H1 (cell line): ENCODE measurements around the gene PRKCA.

Source experiments
- CEBPB ChIP-seq: IDR thresholded peaks from 2 replicates; pipeline ENCODE4 v1.6.1; 2012; ENCODE audit warnings: low read depth, low read length
- CHD1 ChIP-seq: IDR thresholded peaks from 2 replicates; pipeline ENCODE4 v1.6.1; 2012; ENCODE audit warnings: low read depth, low read length, improper control_type of control experiment
- CTCF ChIP-seq, 3 experiments: IDR thresholded peaks; 1 replicate in 2 of 3; 2 replicates in 1 of 3; pipeline versions ENCODE4 v1.5.1 to v1.6.1; 2011; ENCODE audit warnings: low read length in 3 of 3, mild to moderate bottlenecking in 3 of 3, inconsistent platforms in 2 of 3, low read depth in 1 of 3, moderate library complexity in 1 of 3; ENCODE audit not compliant: insufficient read depth in 1 of 3; ENCODE audit errors: control extremely low read depth in 1 of 3
- EGR1 ChIP-seq: IDR thresholded peaks from 2 replicates; pipeline ENCODE4 v1.6.1; 2011; ENCODE audit warnings: low read depth, low read length, borderline replicate concordance
- EZH2 ChIP-seq: fragments of 200-600 bp; sonication (generic); IDR thresholded peaks from 2 replicates; pipeline ENCODE4 v1.7.1; 2012; ENCODE audit warnings: low read depth, mild to moderate bottlenecking, moderate library complexity, low read length, inconsistent platforms; ENCODE audit not compliant: severe bottlenecking
- KDM1A ChIP-seq: fragments of 200-600, 300-600 bp; sonication (generic); IDR thresholded peaks from 2 replicates; pipeline ENCODE4 v1.7.1; 2016; ENCODE audit warnings: mild to moderate bottlenecking, low read length, borderline replicate concordance
- KDM5A ChIP-seq: fragments of 200-600 bp; IDR thresholded peaks from 2 replicates; pipeline ENCODE4 v1.7.1; 2012; ENCODE audit warnings: mild to moderate bottlenecking, low read length, inconsistent platforms, mixed read lengths
- MAX ChIP-seq: IDR thresholded peaks from 2 replicates; pipeline ENCODE4 v1.6.1; 2012; ENCODE audit warnings: inconsistent platforms
- POLR2A ChIP-seq, 2 experiments: IDR thresholded peaks; 1 replicate in 1 of 2; 2 replicates in 1 of 2; pipeline ENCODE4 v1.6.1; 2011; ENCODE audit warnings: low read depth in 2 of 2, low read length in 2 of 2, mild to moderate bottlenecking in 2 of 2; ENCODE audit errors: control extremely low read depth in 1 of 2
- SIN3A ChIP-seq, 2 experiments: IDR thresholded peaks in 1 of 2; conservative IDR thresholded peaks in 1 of 2; 2 replicates each; pipeline ENCODE4 v1.6.1; 2011 to 2012; ENCODE audit warnings: low read length in 2 of 2, improper control_type of control experiment in 1 of 2, low read depth in 1 of 2, mild to moderate bottlenecking in 1 of 2
- TCF12 ChIP-seq: IDR thresholded peaks from 2 replicates; pipeline ENCODE4 v1.6.1; 2011; ENCODE audit warnings: low read depth, mild to moderate bottlenecking, low read length

- TF ChIP-seq EGR1 (no peak), MAX (no peak), CTCF (IDR thresholded peaks at IDR 0.05; ENCODE audit: control extremely low read depth in 1 of 3, insufficient read depth in 1 of 3, low read depth in 1 of 3, low read length in 3 of 3) (peak; percentile 61 to 72 (median 65)), KDM5A (no peak), POLR2A (IDR thresholded peaks at IDR 0.05; ENCODE audit: control extremely low read depth in 1 of 2, low read depth in 2 of 2, low read length in 2 of 2) (no peak), TCF12 (no peak), CEBPB (no peak), SIN3A (conservative IDR thresholded peaks at IDR 0.05 in 1 of 2, IDR thresholded peaks at IDR 0.05 in 1 of 2; ENCODE audit: low read depth in 1 of 2, low read length in 2 of 2) (no peak), KDM1A (no peak), CHD1 (no peak), EZH2 (no peak)
Measured at GRCh38 chr17:66451188-66452149, 149.1 kb downstream of the PRKCA start.
